HG03066 (cell line): ENCODE measurements around the gene TMEM131.
"Not testable (repeated sequence)": the region's sequence is repeated elsewhere in the genome, so short reads cannot be mapped to it uniquely, and the experiment has no call there.

Experiments used
- ATAC-seq: cut with Tn5 transposase; IDR thresholded peaks from one replicate; pipeline ENCODE4 v1.9.1; 2021; ENCODE audit warnings: low read depth; ENCODE audit not compliant: unreplicated experiment

The TMEM131 gene

DNA sequence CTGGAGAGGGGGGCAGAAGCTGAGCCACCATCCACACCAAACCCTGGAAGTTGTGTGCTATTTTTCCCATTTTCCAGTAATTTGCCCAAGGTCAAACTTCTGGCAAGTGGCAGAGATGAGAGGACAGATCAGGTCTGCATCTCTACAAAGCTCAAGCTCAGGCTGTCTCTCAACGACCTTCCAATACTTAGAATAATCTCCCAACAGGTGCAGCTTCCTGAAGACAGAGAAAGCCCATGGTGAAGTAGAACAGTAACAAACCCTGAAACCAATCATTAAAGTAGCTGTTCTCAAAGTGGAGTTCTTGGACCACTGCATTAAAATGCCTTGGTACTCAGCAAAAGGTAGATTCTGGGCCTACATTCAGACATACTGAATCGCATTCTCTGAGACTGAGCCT lies 37.6 kb downstream of the TMEM131 start:
- no peak for ATAC-seq

DNA sequence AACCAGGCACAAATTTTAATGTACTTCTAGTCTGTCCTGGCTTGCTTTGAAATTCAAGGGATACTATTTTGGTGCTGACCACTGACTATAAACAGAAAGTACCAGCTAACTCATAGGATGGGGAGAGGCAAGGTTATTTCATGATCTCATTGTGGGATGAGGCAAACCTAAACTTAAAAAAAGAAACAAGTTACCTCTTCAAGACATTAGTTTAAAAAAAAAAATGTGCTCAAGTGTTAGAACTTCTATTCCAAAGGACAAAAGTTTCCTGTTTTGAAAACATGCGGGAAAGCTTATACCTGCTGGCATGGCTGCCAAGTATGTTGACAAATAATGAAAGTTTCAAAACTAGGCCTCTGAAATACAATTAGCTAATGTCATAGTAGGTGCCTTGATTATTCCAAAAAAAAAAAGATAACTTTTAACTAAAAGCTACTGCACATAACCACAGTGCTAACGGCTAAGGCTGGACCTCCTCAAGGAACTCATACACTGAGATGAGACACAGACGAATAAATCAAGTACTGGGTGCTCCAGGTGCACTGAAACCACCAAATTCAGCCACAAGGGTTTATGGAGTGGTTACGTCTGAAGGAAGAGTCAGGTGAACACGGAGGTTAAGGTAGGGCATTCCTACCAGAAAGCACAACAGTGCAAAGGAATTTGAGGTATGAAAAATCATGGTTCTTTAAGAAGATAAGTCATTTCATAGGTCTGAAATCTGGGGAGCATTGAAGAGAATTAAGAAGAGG lies 38.1 kb downstream of the TMEM131 start:
- ATAC-seq, result no peak

DNA sequence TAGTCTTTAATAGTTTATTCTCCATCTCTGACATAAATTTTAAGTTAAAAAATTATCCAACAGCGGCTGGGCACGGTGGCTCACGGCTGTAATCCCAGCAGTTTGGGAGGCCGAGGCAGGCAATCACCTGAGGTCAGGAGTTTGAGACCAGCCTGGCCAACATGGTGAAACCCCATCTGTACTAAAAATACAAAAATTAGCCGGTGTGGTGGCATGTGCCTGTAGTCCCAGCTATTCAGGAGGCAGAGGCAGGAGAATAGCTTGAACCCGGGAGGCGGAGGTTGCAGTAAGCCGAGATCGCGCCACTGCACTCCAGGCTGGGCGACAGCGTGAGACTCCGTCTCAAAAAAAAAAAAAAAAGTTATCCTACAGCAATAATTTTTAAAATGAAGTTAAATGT lies 39.0 kb downstream of the TMEM131 start:
- ATAC-seq, result not testable (repeated sequence)

DNA sequence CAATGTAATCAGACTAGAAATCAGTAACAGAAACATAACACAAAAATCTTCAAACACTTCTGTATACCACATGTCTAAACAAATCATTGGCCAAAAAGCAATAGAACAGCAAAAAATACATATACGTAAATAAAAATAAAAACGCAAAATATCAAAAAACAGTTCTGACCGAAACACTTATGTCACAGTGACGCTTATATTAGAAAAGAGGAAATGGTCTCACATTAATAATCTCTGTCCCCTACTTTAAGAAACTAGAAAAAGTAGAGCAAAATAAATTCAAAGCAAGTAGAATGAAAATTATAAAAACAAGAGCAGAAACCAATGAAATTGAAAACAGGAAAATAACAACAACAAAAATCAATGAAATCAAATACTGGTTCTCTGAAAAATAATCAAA lies 41.9 kb downstream of the TMEM131 start:
- no peak for ATAC-seq

DNA sequence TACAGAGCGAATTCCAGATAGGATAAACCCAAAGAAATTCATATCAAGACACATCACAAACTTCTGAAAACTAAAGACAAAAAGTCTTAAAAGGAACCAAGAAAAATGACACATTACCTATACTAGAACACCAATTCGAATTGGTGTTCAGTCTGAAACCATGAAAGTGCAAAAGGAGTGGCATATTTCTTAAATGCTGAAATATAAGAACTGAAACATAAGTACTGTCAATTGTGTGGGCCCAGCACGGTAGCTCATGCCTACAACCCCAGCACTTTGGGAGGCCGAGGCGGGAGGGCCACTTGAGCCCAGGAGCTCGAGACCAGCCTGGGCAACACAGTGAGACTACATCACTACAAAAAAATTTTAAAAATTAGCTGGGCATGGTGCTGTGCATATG lies 43.4 kb downstream of the TMEM131 start:
- ATAC-seq, result no peak

DNA sequence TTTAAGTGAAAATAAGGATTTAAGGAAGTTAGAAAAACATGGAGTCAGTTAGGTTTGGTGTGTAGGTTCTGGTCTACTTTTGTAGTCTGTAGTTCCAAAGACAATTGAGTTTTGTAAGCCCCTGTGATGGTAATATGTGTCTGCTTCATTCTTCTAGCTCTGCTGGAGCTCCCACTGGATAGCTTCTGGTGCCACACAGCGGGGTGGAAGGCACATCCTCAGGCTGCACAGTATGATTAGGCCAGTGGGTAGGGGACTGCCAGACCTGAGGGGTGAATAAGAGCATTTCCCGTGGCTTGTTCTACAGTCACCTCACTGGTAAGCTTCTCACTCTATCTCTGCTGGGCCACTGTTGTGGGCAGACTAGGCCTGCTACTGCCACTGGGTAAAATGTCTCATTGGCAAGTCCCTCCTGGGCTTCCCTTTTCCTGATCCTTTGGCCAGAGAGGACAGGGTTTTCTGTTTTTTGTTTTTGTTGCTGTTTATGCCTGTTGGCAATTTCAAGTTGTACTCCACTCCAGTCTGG lies 44.5 kb downstream of the TMEM131 start:
- no peak for ATAC-seq

DNA sequence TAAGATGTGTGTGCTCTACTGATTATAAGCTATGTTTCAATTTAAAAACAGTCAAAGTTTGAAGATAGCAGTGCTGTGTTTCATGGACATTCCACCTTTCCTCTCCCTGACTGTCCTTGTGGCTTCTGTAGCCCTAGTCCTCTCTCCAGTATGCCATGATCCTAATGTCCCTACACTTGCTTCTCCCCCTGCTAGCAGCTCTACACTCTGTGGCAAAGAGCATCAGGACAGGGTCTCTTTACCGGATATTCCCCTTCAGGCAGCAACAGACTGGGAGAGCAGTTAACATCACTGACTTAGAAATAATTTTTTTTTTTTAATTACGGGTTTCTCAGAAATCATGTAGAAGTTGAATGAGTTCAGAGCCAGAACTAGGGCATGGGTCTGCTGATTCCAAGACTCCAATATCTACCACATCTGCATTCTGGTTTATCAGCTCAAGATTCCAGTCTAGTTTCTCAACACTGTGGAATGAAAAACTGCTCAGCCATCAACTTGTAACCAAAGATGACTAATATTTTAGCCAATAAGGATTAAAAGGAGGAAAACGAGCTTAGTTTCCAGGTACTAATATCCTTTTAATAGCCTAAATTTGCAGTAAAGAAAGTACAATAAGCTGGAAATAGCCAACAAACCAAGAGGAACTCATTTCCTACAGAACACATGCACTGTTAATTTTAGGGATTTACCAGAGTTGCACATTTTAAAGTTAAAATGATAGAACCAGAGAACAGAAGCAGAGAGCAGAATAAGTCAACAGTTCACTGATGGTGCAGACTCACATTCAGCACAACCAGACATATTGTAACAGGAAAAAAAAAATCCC lies 45.2 kb downstream of the TMEM131 start:
- no peak for ATAC-seq

DNA sequence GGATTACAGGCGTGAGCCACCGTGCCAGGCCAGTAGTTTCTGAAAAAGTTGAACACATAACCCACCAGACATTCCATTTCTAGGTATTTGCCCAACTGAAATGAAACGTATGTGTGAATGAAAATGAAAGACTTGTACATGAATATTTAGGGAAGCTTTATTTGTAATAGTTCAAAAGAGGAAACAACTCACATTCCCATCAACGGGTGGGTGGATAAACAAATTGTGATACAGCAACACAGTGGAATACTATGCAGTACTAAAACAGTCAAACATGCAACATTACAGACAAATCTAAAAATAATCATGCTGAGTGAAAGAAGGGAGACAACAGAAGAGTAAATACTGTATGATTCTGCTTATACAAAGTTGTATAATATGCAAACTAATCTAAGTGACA lies 46.8 kb downstream of the TMEM131 start:
- no peak for ATAC-seq

DNA sequence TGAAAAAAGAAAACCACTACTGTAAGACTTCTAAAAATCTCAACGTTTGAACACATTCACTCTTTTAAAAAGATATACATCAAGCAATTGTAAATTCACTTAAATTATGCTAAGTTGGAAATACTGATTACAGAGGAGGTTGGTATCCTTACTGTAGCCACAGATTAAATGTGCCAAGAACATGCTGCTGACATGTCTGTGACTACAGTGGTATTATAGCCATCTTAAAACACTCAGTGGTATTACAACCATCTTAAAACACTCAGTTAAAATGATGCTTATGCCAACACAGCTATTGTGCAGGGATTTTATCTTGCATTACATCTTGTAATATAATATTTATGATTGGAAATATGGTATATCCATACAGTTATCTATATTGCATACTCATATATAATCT lies 50.0 kb downstream of the TMEM131 start:
- no peak for ATAC-seq

DNA sequence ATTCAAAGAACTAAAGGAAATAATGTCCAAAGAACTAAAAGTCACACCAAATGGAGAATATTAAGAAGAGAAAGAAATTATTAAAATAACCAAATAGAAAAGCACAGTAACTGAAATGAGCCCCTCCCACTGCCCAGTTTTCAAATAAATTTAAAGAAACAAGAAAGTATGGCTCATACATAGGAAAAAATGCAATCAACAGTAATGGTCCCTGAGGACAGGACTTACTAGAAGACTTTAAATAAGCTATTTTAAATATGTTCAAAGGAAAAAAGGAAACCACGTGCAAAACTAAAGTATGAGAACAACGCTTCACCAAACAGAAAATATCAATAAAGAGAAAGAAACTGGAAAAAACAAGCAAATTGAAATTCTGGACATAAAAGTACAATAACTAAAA lies 58.9 kb downstream of the TMEM131 start:
- no peak for ATAC-seq

DNA sequence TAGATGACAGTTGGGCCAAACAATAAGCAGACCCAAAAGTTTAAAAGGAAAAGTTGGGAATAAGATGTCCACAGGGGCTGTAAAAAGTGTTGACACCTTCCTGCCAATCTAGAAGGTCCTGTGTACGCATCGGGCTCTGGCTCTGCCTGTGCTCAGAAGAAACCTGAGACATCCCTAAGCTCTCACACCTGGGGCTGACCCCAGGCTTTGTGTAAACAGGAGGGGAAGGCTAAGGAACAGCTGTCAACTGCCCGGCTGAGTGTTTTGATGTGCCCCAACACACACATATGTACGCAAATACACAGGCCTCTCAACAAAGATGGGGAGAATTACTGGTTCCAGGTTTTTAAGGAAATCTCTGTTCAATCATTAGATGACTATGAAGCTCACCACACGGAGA lies 59.5 kb downstream of the TMEM131 start:
- no peak for ATAC-seq

DNA sequence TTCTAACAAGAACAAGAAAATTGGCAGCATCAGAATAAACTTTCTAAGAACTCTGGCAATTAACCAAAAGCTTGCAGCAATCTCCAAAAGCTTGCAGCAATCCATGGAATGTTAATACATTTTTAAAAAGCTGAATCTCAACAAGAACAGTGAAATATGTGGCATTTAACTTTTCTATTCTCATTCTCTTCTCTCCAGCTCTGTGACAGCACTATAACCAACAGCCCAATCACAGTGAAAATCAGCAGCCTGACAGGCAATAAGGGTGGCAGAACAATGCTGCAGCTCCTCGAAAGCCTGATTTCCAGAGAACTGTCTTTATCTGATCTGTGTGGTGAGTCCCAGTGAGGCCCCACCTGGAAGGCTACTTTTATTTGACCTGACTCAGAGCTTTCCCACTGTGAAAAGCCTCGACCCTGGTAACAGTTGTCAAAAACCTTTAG lies 60.0 kb downstream of the TMEM131 start:
- ATAC-seq, result no peak

DNA sequence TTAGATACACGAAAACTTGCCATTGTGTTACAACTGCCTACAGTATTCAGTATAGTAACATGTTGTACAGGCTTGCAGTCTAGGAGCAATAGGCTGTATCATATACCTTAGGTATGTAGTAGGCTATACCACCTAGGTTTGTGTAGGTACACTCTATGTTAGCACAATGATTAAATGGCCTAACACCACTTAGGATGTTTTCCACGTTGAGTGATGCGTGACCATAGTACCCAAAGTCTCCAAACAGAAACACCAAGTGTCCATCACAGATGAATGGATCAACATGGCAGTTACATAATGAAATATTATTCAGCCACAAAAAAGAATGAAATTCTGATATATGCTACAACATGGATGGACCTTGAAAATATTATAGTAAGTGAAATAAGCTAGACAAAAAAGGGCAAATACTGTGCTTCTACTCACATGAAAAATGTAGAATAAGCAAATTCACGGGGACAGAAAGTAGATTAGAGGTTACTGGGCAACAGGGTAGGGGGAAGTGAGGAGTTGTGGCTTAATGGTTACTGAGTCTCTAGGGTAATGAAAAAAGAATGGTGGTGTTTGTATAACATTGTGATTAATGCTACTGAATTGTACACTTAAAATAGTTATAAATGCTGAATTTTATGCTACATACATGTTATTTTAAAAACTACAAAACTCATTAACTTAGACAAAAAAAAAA lies 62.6 kb downstream of the TMEM131 start:
- peak; percentile 65 for ATAC-seq

DNA sequence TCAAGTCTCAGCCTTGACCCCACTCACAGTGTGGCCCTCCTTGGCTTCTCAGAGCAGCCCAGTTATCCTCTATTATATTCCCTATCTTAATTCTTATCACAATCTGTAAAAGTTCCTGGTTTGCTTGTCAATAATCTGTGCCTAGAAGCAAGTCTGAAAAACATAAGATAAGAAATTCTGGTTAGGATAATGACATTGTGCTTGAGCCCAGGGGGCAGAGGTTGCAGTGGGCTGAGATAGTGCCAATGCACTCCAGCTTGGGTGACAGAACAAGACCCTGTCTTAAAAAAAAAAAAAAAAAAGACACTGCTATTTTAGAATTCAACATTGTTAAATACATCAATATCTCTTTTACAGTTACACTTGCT lies 63.9 kb downstream of the TMEM131 start:
- ATAC-seq, result no peak

DNA sequence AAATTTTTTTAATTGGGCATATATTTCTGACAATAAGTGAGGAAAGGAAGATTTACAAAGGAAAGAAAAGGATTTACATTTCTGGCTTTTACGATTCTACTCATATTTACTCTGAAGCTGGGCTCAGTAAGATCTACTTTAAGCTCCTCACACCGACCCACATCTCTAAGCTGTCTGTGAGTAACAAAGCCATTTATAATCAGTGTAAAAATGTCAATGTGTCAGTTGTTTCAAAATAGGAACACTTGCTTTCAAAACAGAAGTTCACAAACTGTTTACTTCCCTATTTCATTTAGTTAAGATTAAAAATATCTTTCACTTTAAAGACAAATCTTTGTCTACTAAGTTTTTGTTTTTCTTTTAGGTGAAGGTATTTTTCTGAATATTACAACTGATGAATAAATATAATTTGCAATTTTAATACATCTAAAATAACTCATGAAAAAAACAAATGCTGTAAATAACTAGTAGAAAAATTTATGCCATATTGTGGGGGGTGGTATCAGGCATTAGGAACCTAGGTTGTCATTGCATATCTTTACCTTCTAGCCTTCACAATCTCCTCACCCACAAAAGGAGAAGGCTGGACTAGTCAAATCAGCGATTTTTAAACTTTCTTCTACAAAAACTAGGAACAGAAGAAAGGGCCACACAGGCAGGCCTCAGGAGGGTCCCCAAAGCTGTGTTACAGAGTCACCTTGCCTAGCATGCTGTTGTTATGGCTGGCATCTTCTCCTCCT lies 64.5 kb downstream of the TMEM131 start:
- ATAC-seq, result no peak

DNA sequence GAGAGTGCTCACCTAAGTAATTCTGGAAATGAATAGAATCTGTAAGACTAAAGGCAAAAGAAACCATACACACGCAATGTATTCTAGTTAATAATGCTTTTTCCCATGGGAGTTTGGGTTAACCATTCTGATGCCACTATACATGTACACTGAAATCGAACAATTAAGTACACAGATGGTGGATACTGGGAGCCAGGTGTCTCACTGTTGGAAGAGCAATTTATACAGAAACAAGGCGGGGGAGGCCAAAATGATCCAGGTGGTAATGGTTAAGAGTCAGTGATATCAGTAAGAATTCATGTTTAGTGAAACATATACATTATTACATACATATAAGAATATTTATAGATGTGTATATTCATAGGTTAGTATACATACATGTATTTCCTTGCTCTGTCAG lies 67.2 kb downstream of the TMEM131 start:
- no peak for ATAC-seq

DNA sequence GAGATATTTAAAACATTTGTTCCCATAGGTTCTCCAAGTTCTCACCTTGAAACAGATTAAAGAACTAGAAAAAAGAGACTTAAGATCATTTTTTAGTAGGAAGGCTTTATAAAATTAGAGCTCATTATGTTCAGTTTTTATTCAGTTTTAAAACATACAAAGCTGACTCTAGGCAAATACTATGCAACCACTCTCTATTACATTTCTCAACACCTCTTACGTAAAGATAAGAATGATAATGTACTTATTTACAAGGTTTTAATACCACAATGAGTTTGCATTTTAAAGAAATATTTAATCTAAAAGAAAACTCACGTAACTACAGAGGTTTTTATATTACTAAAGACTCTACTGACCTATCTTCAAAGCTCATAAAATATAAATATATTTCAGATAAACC lies 68.8 kb downstream of the TMEM131 start:
- ATAC-seq, result no peak

DNA sequence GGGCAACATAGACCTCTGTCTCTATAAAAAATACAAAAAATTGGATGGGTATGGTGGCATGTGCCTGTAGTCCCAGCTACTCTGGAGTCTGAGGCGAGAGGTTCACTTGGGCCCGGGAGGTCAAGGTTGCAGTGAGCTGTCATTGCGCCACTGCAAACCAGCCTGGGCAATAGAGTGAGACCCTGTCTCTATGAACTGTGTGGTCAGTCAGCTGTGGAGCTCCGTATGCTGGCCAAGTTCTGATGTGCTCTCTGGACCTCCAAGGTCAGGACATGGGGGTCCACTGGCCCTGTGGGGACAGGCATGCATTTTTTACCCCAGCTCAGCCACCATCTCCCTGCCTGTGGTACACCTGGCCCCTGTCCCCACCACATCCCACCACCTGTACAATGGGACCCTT lies 71.6 kb downstream of the TMEM131 start:
- no peak for ATAC-seq

DNA sequence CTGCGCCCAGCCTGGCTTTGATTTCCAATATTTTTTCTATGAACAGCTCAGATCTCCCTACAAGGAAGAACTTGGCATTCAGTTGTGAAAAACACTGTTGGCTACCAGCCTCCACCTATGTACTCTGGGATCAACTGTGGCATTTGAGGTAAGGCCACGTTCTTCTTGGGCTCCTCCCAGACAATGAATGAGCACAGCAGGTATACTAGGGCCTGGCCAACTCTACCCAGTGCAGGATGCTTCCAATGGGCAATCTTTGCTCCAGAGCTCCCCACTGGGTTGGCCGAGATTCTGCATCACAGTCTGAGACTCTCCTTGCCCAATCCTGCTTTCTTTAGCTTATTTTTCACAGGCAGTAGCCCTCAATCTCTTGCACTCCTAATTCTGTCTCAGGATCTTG lies 75.9 kb downstream of the TMEM131 start:
- ATAC-seq, result no peak

DNA sequence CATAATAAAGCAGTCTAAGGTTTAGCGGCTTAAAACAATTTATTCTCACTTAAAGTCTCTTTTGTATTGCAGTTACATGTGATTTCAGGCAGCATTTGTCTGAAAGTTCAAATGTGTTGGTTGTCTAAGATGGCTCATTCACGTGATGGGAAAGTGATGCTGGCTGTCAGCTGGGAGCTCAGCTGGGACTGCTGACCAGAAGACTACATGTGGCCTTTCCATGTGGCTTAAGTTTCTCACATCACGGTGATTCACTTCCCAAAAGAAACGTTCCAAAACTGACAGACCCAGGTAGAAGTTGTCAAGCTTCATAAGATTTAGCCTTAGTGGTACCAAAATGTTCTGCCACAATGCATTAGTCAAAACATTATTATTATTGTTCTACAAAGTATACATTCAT lies 76.9 kb downstream of the TMEM131 start:
- no peak for ATAC-seq

DNA sequence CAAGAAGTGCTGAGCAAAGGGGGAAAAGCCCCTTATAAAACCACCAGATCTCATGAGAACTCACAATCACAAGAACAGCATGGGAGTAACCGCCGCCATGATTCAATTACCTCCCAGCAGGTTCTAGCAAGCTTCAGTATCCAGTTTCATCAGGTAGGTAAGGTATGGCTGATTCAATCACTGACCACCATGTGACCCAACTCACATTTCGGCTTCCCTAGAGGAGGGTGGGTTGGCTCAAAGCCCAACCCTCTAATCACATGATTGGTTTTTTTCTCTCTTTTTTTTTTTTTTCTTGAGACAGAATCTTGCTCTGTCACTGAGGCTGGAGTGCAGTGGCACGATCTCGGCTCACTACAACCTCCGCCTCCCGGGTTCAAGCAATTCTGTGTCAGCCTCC lies 78.1 kb downstream of the TMEM131 start:
- not testable (repeated sequence) for ATAC-seq
